Muscle of leg (tissue), 11 donors: Measurements from ENCODE around the gene DMD. TPM values are rescaled to one million over a fixed set of nuclear protein-coding genes. Genes with fewer than 3 reads are reported as not detected.

Source experiments
- DNase-seq: peaks from one replicate; pipeline ENCODE4 v3.0.0; 2013
- H3K27ac ChIP-seq: one replicate; pipeline ENCODE4 v1.5.1; 2013; ENCODE audit warnings: mild to moderate bottlenecking, low read length, control low read depth
- H3K27me3 ChIP-seq: one replicate; pipeline ENCODE4 v1.6.1; 2013; ENCODE audit warnings: low read length; ENCODE audit not compliant: control insufficient read depth, insufficient read depth
- H3K36me3 ChIP-seq: one replicate; pipeline ENCODE4 v1.6.1; 2013; ENCODE audit warnings: low read length; ENCODE audit not compliant: control insufficient read depth, insufficient read depth
- H3K4me1 ChIP-seq: one replicate; pipeline ENCODE4 v1.6.1; 2013; ENCODE audit warnings: low read length; ENCODE audit not compliant: control insufficient read depth, insufficient read depth
- H3K4me3 ChIP-seq: one replicate; pipeline ENCODE4 v1.5.1; 2013; ENCODE audit warnings: low read length, control low read depth
- H3K9me3 ChIP-seq: replicated peaks from 2 replicates; pipeline ENCODE4 v1.6.1; 2013; ENCODE audit warnings: low read depth, low read length; ENCODE audit not compliant: control insufficient read depth
- WGBS: methylation state at CpG from one replicate; pipeline ENCODE4 v1.1.5; 2013; ENCODE audit warnings: missing lambda C conversion rate; ENCODE audit not compliant: insufficient coverage; 5-methylcytosine and 5-hydroxymethylcytosine counted together
- polyA plus RNA-seq, 8 donors: library from polyadenylated mRNA; unstranded; fragments of 120-200 nt; gene quantifications; one replicate each; pipeline versions ENCODE4 v1.2.1 to v1.2.3, GENCODE V29; 2013; ENCODE audit warnings: inconsistent platforms in 1 of 8, low replicate concordance in 1 of 8; ENCODE audit not compliant: insufficient read length in 8 of 8, insufficient read depth in 1 of 8
- total RNA-seq: library from RNA; stranded (reverse); fragments of 120-200 nt; gene quantifications from one replicate; pipeline ENCODE4 v1.2.4, GENCODE V29; 2013

Gene DMD
- total and polyA plus RNA-seq, 9 donors: 50.3 to 106 (median 68.9) TPM

DNA sequence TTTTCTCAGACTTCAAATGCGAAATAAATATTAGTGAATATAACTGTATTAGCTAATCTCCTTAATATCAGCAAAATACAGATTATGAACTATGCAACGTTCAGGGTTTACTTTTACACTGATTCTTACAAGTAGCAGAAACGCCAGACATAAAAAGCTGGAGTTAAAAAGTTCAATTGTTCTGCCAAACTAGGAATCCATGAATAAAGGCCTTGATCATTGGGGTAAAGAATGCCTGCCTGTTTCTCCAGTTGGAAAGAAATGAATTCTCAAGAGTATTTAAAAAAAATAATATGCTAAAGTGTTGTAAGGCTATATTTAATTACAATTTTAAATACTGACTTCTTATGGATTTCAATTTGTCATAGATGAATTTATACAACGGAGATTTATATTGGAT is 612.2 kb downstream of the DMD start:
- Histone ChIP-seq H3K4me3 (no peak overlapping the region), H3K36me3 (no peaks in the 10 kb centered on the region), H3K4me1 (no peaks in the 10 kb centered on the region), H3K27me3 (no peaks in the 10 kb centered on the region), H3K27ac (no peak overlapping the region), H3K9me3 (no peaks in the 10 kb centered on the region)
- no CpG with 5 or more reads among the region's 4 CpGs for WGBS
- no peak for DNase-seq

GRCh38 chrX:32598707-32599106 is 612.6 kb downstream of the DMD start:
- no peak for DNase-seq
- H3K27me3 ChIP-seq: no peaks in the 10 kb centered on the region
- no peaks in the 10 kb centered on the region for H3K36me3 ChIP-seq
- no peaks in the 10 kb centered on the region for H3K4me1 ChIP-seq
- no peaks in the 10 kb centered on the region for H3K9me3 ChIP-seq
- no peak overlapping the region for H3K27ac ChIP-seq
- WGBS: no CpG with 5 or more reads among the region's 4 CpGs
- no peak overlapping the region for H3K4me3 ChIP-seq

GRCh38 chrX:32597777-32598176 is 613.6 kb downstream of the DMD start:
- H3K4me3 ChIP-seq: no peak overlapping the region
- peaks cover 2% of the 10 kb centered on the region for H3K9me3 ChIP-seq
- peaks cover 2% of the 10 kb centered on the region for H3K36me3 ChIP-seq
- H3K27ac ChIP-seq: no peak overlapping the region
- no peak for DNase-seq
- H3K27me3 ChIP-seq: no peaks in the 10 kb centered on the region
- no CpG with 5 or more reads among the region's 4 CpGs for WGBS
- no peaks in the 10 kb centered on the region for H3K4me1 ChIP-seq

GRCh38 chrX:32592786-32593185 is 618.6 kb downstream of the DMD start:
- peaks cover 13% of the 10 kb centered on the region for H3K9me3 ChIP-seq
- no peak overlapping the region for H3K4me3 ChIP-seq
- WGBS: 77% methylated on average over 6 of the region's 7 CpGs
- no peak overlapping the region for H3K27ac ChIP-seq
- no peak for DNase-seq
- no peaks in the 10 kb centered on the region for H3K4me1 ChIP-seq
- H3K27me3 ChIP-seq: no peaks in the 10 kb centered on the region
- peaks cover 7% of the 10 kb centered on the region for H3K36me3 ChIP-seq

GRCh38 chrX:32591589-32591988 is 619.8 kb downstream of the DMD start:
- H3K4me3 ChIP-seq: no peak overlapping the region
- no peaks in the 10 kb centered on the region for H3K4me1 ChIP-seq
- no peak overlapping the region for H3K27ac ChIP-seq
- no peak for DNase-seq
- no peaks in the 10 kb centered on the region for H3K27me3 ChIP-seq
- H3K36me3 ChIP-seq: peaks cover 7% of the 10 kb centered on the region
- H3K9me3 ChIP-seq: peaks cover 13% of the 10 kb centered on the region
- 90% methylated on average over 10 of the region's 10 CpGs for WGBS

GRCh38 chrX:32582729-32583128 is 628.6 kb downstream of the DMD start:
- Histone ChIP-seq H3K27me3 (no peaks in the 10 kb centered on the region), H3K36me3 (no peaks in the 10 kb centered on the region), H3K9me3 (no peaks in the 10 kb centered on the region), H3K4me1 (no peaks in the 10 kb centered on the region), H3K27ac (no peak overlapping the region), H3K4me3 (no peak overlapping the region)
- no peak for DNase-seq
- WGBS: no CpG with 5 or more reads among the region's 3 CpGs

DNA sequence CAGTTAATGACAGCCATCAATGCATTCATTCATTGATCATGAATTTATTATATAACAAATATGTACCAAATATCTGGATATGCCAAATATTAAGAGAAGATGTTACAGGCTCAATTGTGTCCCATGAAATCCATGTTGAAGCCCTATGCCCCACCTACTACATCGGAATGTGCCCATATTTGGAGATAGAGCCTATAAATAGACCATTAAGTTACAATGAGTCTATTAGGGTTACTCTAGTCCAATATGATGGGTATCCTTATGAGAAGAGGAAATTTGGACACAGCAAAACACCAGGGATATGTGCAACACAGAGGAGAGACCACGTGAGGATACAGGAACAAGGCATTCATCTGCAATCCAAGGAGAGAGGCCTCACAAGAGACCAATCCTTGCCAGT is 634.5 kb downstream of the DMD start:
- no peak for DNase-seq
- H3K9me3 ChIP-seq: no peaks in the 10 kb centered on the region
- H3K27ac ChIP-seq: no peak overlapping the region
- peaks cover 3% of the 10 kb centered on the region for H3K27me3 ChIP-seq
- no peaks in the 10 kb centered on the region for H3K4me1 ChIP-seq
- no peaks in the 10 kb centered on the region for H3K36me3 ChIP-seq
- no CpG with 5 or more reads among the region's 2 CpGs for WGBS
- H3K4me3 ChIP-seq: no peak overlapping the region

GRCh38 chrX:32572644-32573043 is 638.7 kb downstream of the DMD start:
- WGBS: no CpG with 5 or more reads among the region's 2 CpGs
- Histone ChIP-seq H3K27ac (no peak overlapping the region), H3K4me3 (no peak overlapping the region), H3K36me3 (no peaks in the 10 kb centered on the region), H3K9me3 (no peaks in the 10 kb centered on the region), H3K4me1 (no peaks in the 10 kb centered on the region), H3K27me3 (peaks cover 3% of the 10 kb centered on the region)
- no peak for DNase-seq

DNA sequence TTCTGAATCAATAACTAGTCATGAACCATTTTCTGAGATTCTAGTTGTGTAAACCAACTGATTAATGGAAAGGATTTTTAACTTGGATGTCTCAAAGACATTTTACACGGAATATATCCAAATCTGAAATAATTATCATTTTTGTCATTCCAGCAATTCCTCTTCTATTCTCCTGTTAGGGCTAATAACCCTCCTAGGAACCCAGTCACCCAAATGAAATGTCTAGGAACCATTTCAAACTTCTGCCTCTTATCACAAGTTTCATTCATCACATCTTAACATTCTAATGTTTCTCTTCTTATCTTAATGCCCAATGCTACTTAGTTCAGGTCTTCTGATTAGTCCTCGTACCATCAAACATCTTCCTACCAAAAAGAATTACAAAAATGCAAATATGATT is 639.8 kb downstream of the DMD start:
- Histone ChIP-seq H3K27ac (no peak overlapping the region), H3K9me3 (no peaks in the 10 kb centered on the region), H3K4me3 (no peak overlapping the region), H3K4me1 (no peaks in the 10 kb centered on the region), H3K36me3 (no peaks in the 10 kb centered on the region), H3K27me3 (peaks cover 3% of the 10 kb centered on the region)
- DNase-seq: no peak
- WGBS: 86% methylated on average over 1 of the region's 2 CpGs

- H3K4me1 ChIP-seq: no peaks in the 10 kb centered on the region
- DNase-seq: no peak
- no peak overlapping the region for H3K27ac ChIP-seq
- H3K9me3 ChIP-seq: no peaks in the 10 kb centered on the region
- H3K27me3 ChIP-seq: no peaks in the 10 kb centered on the region
- WGBS: no CpG with 5 or more reads among the region's 4 CpGs
- no peaks in the 10 kb centered on the region for H3K36me3 ChIP-seq
- no peak overlapping the region for H3K4me3 ChIP-seq
Observed at GRCh38 chrX:32562261-32562660, 649.1 kb downstream of the DMD start.

DNA sequence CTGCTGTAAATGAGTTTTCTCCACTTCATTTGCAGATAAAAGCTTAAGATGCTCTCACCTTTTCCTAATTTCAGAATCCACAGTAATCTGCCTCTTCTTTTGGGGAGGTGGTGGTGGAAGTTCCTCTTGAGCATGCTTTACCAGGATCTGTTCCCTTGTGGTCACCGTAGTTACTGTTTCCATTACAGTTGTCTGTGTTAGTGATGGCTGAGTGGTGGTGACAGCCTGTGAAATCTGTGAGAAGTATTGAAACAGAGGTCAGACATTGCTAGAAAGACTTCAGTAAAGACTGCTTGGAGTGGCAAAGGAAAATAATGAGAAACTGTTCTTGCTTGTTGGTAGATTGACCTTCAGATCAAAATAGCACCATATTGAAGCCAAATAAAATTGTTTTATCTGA is 666.2 kb downstream of the DMD start:
- DNase-seq: no peak
- no peaks in the 10 kb centered on the region for H3K27me3 ChIP-seq
- WGBS: no CpG with 5 or more reads among the region's 1 CpG
- no peaks in the 10 kb centered on the region for H3K4me1 ChIP-seq
- H3K36me3 ChIP-seq: no peaks in the 10 kb centered on the region
- H3K4me3 ChIP-seq: no peak overlapping the region
- no peaks in the 10 kb centered on the region for H3K9me3 ChIP-seq
- H3K27ac ChIP-seq: no peak overlapping the region
